ENCODE measurements around the gene NUMA1.

Gene NUMA1

DNA sequence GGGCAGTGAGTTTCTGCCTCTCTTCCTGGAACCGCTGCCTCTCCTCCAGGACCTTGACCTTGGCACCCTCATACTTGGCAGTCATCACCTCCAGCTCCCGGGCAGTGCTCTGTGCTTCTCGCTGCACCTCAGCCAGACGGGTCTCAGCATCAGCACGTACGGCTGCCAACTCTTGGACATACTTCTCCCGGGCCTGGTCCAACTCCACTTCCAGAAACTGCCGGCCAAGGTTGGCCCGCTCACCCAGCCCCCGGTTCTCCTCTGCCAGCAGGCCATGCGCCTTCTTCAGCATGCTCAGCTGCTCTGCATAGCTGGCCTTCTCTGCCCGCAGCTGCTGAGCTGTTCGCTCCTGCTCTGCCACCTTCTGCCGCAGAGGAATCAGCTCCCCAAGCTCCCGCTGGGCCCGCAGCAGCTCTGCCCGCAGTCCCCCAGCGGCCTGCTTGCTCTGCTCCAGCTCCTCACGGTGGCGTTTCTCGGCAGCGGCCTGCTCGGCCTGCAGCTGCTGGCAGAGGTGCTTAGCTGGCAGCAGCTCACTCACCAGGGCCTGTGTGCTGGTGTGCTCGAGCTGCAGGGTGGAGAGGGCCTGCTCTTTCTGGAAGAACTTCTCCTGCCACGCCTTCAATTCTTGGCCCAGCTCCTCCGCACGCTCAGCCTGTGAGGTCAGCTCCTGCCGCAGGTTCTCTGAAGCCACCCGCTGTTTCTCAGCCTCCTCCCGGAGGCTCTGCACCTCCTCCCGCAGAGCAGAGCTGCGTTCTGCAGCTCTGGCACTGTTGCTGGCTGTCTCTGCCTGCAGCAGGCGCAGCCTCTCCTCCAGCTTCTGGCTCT is 67.2 kb downstream of the NUMA1 start:
- no peak for DNase-seq

DNA sequence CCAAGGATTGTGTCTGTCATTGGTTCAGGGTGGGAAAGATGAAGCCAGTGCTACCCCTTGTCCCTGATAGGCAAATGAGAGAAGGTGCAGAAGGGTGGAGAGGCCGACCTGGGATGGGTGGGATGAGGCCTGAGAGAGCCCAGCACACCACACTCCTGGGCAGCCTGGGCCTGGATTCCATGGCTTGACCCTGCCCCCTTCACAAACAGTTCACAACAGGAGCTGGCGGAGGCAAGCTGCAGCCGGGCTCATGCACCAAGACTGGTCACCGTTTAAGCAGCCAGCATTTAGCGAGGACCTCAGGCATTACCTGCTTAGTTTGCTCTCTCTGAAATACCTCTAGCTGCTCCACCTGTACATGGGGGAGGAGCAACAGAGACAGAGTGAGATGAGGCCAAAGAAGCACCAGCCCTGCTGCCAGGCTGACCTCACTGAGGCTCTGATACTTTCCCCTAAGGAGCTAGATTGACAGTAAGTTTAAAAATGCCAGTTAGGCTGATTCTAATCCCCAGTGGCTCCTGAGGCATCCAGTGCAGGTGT is 68.2 kb downstream of the NUMA1 start:
- DNase-seq, result no peak

DNA sequence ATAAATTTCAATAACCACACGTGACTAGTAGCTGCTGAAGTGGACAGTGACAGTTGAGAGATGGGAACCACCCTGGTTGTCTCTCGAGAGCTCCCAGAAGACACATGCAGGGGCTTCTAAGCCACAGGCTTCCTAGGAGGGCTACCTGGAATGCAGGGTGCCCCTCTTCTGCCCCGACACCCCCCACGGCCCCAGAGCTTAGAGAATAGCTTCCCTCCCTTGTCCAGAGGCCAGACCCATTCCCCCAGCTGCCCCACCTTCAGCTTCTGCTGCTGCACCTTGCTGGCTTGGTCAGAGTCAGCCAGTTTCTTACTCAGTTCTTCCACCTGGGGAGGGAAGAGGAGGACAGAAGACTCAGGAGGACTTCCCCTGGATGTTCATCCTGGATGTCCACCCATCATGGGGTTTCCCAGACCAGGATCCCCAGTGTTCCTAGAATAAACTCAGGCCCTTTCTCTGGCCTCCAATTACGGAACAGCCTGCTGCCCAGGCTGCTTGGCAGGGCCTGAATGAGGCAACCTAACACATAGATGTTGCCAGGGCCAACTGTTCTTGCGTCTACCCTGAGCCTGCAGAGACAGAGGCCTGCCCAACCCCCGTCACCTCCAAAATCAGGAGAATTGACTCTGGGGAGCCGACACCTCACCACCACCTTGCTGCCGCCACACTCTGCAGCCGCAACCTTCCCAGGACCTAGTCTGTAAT is 69.7 kb downstream of the NUMA1 start:
- DNase-seq, result no peak

DNA sequence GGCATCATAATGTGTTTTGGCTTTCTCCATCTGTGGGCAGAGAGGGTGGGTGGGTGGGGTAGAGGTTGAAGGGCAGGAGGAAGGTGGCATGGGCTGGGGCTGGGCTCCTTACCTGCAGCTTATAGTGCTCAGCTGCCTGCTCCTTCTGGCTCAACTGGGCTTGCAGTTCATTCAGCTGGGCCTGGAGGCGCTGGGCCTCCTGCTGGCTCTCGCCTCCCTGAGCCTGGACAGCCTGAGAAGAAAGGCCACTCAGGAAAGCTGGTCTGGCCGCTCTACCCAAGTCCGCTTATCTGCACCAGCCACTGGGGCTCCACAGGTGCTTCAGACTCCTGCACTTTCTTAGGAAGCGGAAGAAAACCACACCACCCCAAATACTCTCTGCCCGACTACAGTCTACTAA is 71.2 kb downstream of the NUMA1 start:
- no peak for DNase-seq

DNA sequence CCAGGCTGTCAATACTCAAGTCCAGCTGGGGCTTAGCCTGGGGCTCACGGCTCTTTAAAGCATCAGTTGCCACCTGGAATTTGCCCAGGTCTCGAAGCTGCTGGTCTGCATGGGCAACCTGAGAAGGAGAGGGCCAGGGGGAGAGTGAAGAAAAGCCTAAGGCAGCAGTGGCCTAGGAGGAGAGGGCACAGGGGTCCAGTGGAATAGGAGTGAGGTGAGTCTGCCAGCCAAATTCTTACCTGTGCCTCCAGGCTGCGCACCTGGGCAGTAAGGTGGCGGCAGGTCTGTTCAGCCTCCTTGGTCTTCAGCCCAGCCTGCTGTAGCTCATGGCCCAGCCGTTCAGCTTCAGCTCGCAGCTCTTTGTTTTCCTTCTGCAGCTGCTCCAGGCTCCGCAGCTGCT is 71.6 kb downstream of the NUMA1 start:
- DNase-seq, result no peak

DNA sequence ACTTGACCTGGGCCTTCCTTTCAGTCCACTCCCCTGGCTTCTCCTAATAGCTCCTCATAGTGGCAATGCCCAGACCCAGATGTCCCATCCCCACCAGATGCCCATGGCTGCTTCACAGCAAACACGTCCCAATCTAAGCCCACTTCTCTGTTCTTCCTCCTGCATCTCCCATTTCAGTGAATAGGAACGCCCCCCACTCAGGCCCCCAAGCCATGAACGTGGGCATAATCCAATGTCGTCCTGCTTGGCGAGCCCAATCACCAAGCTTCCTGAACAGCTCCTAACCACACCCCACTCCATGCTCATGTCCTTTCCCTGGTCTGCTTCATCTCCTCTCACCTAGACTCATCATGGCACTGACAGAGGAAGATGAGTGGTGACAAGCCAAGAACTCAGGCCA is 72.8 kb downstream of the NUMA1 start:
- DNase-seq, result no peak

DNA sequence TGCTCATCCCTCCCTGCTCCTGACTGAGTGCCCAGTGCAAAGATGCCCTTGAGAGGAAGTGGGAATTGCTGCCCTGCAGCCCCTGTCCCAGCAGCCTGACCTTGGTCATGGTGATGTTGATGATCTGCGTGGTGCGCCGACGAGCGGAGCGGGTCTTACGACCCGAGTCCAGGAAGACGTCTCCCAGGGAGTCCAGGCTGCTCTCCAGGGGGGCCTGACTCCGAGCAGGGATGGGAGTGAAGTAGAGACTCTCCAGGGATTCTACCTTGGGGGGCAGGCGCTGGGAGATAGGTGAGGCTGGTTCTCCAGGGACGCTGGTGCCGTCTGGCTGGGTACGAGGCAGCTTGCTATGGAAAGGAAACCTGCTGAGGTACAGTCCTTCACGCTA is 73.3 kb downstream of the NUMA1 start:
- DNase-seq, result no peak

DNA sequence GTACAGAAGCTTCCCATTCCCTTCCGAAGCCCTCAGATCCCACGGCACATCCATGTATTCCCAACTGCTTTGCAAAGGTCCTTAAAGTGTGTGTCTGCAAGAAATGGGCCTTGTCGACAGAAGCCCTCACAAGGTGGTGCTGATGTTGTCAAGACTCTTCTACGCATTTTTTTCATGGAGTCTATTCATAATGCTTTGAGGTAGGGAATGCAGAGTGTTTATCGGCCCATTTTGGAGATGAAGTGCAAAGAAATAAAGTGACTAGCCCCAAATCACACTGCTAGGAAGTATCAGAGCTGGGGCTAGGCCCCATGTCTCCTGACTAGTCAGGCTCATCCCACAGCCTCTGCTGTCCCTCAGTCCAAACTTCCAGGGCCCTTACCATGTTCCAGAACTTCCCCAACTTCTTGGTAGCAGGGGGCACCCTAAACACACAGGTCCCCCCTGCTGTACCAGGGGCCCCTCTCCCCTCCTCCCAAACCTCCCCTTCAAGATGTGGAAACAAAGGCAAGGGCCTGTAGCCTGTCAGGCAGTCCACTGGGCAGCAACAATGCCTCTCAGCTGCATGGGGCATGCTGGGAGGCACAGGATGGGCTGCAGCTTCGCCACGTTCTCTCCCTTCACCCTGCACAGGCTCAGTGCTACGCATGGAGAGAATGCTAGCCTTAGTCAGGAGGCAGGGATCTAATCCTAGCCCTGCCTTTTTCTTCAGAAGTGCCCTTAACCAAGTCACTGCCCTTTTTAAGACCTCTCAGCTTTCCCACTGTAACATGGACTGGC is 73.8 kb downstream of the NUMA1 start:
- no peak for DNase-seq

DNA sequence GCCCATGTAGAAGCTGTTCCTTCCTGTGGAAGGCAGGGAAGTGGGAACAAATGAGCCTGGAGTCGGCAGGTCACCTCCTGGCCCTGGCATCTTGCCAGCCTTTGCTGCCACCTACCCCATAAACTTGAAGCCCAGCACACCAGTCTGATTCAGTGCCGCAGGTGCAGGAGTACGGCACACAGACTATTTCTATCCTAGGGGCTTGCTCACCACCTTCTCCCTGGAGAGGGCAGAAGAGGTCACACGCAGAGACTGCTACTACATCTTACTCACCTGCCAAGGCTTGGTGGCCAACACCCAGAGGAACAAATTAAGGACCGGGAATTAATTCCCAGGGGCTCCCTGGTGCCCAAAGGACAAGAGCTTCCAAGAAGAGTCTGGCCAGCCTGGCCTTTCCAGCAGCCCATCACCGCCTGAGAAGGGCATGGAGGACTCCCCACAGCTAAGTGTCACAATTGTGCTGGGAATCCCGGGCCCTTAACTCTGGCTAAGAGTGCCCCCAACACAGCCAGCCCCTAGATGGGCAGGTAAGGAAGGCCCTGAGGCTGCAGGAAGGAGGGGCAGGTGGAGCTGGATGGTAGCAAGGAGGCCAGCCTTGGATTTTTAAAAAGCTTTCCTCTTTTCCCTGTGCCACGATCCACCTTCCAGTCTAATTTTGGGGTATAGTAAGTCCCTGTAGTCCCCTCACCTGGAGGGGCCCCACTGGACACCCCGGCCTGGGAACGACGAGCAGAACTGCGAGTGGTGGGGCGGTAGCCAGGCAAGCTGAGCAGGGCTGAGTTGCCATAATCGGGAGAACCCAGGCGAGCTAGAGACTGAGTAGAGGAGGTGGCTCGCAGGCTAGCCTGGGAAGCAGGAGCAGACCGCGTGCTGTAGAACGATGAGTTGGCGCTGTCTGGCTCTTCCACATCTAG is 74.7 kb downstream of the NUMA1 start:
- DNase-seq, result peak; percentile 72

DNA sequence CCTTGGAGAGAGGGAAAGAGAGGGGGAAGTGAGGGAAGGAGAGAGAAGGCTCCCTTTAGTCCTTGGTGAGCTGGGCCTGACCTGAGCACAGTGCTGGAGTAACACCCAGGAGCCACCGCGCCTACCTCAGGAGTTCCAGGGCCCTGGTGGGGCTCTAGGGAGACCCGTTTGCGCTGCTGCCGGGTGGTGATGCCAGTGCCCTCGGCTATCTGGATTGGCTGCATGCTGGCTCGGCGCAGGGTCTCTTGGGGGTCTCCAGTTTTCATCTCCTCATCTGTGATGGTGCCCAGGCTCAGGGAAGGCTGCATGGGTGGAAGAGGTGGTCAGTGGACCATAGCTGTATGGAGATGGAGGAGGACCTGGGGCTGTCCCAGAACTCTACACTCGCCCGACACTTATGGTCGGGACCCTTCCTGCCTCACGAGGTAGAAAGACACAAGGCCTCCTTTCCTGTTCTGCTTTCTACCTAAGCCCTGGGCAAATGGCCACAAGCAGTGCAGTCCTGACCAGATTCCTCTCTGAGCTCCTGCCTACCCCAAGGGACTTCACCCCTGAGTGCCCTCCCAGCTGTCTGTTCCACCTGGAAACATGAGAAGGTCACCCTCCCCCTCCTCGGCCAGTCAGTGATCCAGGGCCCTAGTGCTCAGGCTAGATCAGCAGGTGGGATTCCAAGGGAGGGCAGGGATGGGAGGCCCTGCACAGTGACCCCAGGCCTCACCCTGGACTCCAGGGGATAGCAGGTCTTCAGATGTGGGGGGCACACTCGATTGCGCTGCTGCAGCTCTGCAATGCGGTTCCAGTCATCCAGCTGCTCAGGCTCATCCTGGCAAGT is 75.6 kb downstream of the NUMA1 start:
- no peak for DNase-seq

DNA sequence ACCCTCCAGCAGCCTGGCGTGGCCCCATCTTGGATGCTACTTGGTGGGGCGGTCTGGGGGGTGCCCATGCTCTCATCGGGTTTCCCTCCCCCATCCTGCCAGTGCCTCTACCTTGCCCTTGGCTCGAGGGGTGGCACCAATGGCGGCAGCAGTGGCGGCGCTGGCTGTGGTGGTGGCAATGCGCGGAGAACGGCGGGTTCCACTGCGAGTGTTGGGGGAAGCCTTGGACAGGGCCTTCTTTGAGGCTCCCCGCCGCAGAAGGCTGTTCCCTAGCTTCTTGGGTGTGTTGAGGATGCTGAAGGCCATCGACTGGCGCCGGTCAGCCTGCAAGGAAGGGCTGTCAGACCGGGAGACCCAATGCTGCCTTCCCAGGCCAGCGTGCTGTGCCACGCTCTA is 76.6 kb downstream of the NUMA1 start:
- DNase-seq, result no peak

DNA sequence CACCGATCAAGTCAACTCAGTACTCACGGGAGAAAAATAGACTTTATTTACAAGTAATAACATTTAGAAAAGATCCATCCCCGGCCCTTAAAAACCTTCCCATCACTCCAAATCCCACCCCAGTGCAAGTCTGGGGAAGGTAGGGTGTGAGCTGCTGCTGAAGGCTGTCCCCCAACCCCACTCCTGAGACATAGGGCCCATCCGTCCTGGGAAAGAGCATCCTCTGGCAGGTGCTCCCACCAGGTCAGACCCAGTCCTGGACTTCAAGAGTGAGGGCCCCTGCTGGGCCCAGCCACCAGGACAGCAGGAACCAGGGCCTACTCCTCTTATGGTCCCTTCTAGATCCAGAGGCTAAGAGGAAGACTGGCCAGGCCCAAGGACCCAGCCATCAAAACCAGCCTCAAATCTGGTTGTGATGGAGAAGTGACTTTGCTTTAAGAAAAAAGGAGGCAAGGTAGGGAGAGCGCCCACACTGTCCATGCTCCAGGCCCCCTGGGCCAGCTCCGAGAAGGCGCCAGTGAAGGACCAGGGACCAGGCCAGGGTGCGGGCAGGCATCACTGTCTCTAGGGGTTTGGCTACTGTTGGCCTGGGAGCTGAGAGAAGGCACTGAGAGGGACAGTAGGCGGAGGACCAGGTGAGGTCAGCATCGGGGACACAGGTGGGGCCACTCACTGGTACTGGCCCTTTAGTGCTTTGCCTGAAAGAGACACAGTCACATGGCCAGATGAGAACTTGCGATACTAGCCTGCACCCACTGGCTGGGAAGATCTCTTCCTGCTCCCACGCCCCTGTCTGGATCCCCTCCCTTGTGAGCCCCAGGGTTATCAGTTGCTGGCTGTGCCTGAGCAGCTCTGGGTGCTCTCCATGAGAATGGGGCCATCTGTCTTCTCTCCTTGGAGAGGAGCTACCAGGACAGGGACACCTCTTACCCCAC is 77.2 kb downstream of the NUMA1 start:
- DNase-seq, result no peak

DNA sequence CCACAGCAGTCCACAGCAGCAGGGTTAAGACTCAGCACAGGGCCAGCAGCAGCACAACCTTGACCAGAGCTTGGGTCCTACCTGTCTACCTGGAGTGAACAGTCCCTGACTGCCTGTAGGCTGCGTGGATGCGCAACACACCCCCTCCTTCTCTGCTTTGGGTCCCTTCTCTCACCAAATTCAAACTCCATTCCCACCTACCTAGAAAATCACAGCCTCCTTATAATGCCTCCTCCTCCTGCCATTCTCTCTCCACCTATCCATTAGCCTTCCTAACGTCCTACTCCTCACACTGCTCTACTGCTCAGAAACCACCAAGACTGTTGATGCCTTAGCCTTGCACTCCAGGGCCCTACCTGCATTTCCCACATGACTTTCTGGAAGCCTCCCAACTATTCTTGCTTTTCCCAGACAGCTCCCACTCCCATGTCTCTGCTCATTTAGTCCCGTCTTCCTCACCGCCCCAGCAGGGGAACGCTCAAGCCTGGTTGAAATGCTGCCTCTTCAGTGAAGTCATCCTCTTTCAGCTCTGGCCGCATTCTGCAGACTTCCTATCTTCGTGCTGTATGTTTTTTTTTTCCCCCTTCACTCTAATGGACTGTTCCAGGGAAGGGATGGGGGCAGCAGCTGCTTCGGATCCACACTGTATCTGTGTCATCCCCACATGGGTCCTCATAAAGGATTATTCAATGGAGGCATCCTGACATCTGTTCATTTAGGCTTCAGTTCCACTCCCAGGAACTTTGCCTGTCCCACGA is 78.3 kb downstream of the NUMA1 start:
- DNase-seq, result no peak

DNA sequence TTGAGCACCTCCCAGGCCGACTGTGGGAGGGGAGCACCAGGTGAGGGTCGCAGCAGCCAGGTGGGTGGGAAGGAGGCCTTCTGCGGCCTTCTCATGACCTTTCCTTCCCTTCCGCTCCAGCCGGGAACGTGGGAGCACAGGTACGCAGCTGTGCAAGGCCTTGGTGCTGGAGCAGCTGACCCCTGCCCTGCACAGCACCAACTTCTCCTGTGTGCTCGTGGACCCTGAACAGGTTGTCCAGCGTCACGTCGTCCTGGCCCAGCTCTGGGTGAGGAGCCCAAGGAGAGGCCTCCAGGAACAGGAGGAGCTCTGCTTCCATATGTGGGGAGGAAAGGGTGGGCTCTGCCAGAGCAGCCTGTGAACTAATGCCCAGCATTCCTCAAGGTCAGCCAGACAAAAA is 79.1 kb downstream of the NUMA1 start:
- DNase-seq, result no peak

DNA sequence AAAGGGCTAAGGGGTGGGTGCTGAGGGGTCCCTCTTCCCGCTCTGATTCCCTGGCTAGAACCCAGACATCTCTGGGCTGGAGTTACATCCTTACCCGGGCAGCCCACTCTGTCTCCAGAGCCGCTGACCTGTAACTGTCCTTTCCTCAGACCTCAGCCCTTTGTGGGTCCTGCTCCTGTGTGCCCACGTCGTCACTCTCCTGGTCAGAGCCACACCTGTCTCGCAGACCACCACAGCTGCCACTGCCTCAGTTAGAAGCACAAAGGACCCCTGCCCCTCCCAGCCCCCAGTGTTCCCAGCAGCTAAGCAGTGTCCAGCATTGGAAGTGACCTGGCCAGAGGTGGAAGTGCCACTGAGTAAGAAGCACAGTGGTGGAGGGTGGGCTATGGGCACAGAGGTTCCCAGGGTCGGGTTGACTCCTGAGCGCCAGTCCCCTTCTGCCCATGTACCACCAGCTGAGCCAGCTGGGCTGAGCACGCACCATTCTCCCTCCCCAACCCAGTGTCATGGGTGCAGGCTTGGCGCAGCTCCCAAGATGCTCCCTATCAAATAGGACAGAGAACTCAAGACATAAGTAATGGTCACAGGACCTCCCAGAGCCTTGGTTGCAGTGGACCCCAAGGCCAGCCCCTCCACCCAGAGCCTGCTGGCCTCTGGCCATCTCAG is 80.0 kb downstream of the NUMA1 start:
- DNase-seq, result no peak

DNA sequence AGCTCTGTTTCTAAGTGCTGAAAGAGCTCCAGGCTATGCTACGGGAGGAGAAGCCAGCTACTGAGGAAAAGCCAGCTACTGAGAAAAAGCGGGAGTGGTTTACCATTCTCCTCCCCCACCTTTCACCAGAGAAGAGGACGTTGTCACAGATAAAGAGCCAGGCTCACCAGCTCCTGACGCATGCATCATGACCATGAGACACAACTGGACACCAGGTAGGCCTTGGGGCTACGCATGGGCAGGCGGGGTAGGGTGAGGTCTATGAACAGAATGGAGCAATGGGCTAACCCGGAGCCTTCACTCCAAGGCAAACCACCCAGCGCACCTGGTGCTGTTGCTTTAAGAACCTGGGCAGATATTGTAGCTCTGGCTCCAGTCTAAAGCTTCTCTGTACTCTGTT is 80.5 kb downstream of the NUMA1 start:
- DNase-seq, result no peak

DNA sequence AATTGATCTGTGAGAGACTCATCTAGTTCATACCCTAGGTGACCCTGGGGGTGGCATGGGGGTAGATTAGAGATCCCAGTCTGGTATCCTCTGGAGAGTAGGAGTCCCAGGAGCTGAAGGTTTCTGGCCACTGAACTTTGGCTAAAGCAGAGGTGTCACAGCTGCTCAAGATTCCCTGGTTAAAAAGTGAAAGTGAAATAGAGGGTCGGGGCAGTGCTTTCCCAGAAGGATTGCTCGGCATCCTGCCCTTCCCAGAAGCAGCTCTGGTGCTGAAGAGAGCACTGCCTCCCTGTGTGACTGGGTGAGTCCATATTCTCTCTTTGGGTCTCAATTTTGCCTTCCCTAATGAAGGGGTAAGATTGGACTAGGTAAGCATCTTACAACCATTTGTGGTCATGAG is 81.0 kb downstream of the NUMA1 start:
- DNase-seq, result no peak

DNA sequence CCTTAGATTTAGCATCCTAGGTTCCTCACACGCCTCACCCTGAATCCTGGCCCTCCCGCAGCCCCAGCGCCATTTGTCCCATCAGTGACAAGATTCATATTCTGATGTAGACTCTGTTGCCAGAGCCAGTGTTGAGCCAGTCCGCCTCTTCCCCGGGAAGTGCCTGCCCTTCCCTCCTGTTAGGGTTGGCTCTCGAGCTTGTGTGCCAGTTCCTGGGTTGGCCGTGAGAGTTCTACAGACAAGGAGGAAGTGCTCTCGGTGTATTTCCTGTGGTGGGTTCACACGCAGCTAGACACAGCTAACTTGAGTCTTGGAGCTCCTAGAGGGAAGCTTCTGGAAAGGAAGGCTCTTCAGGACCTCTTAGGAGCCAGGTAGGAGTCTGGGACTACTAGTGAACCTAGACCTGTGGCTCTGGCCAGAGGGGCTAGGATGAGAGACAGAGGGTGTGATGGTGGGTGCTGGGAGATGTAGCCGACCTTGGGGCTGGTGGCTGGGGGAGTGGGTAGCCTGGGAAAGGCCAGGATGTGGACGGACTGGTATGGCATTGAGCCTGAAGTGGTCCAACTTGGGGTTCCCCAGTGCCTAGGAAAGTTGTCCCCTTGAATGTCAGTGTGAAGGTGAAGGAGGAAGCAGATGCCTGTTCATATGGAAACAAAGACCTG is 81.6 kb downstream of the NUMA1 start, which contains the start of gene IL18BP:
IL18BP (plus strand) TSS at position 261 of the 662 bp plus-strand sequence. CDS start 1,076 bp downstream, outside the sequence.
- no peak for DNase-seq

All from NCI-H510A treated with DMSO at 0.1 percent for 48 hours (cell line).